SH-SY5Y (cell line): ENCODE results near the gene KCNA1.

Experiments
- GATA2 ChIP-seq: IDR thresholded peaks from 2 replicates; pipeline ENCODE4 v1.6.1; 2011; ENCODE audit warnings: mild to moderate bottlenecking, low read depth, low read length
- GATA3 ChIP-seq: IDR thresholded peaks from 2 replicates; pipeline ENCODE4 v1.6.1; 2011; ENCODE audit warnings: low read depth, mild to moderate bottlenecking, low read length, moderate library complexity

GRCh38 chr12:4892418-4892817 is 17.3 kb upstream of the KCNA1 start:
- no peak for TF ChIP-seq GATA2
- no peak for TF ChIP-seq GATA3
